ENCODE data around the gene SPPL3.
A peak's percentile ranks its signal among the peaks of the same experiment; 100 is the strongest.

Gene SPPL3

GRCh38 chr12:120720987-120721801, 183.0 kb downstream of the SPPL3 start:
- no peak for DNase-seq (ENCODE audit: low read depth)
- TF ChIP-seq CTCF (IDR thresholded peaks at IDR 0.05; ENCODE audit: low read length, missing control alignments), result no peak
- H3K4me3 ChIP-seq (replicated peaks; ENCODE audit: low read depth, low read length), result no peak overlapping the region

- no peak overlapping the region for H3K4me3 ChIP-seq (replicated peaks; ENCODE audit: low read depth, low read length)
- peak; percentile 83 for DNase-seq (ENCODE audit: low read depth)
- TF ChIP-seq CTCF (IDR thresholded peaks at IDR 0.05; ENCODE audit: low read length, missing control alignments), result no peak
Measured at GRCh38 chr12:120720234-120720986, 183.7 kb downstream of the SPPL3 start.

- H3K4me3 ChIP-seq (replicated peaks; ENCODE audit: low read depth, low read length), result no peak overlapping the region
Measured at GRCh38 chr12:120719496-120720233, 184.5 kb downstream of the SPPL3 start.

GRCh38 chr12:120719072-120719471, 185.1 kb downstream of the SPPL3 start:
- no peak for DNase-seq (ENCODE audit: low read depth)
- no peak overlapping the region for H3K4me3 ChIP-seq (replicated peaks; ENCODE audit: low read depth, low read length)
- no peak for TF ChIP-seq CTCF (IDR thresholded peaks at IDR 0.05; ENCODE audit: low read length, missing control alignments)

More at GRCh38 chr12:120719496-120720233, 184.5 kb downstream of the SPPL3 start:
- TF ChIP-seq CTCF (IDR thresholded peaks at IDR 0.05; ENCODE audit: low read length, missing control alignments), result no peak
- DNase-seq (ENCODE audit: low read depth), result peak; percentile 35

- DNase-seq (ENCODE audit: low read depth), result no peak
- TF ChIP-seq CTCF (IDR thresholded peaks at IDR 0.05; ENCODE audit: low read length, missing control alignments), result no peak
- H3K4me3 ChIP-seq (replicated peaks; ENCODE audit: low read depth, low read length), result no peak overlapping the region
Measured at GRCh38 chr12:120718055-120718454, 186.1 kb downstream of the SPPL3 start.

- TF ChIP-seq CTCF (IDR thresholded peaks at IDR 0.05; ENCODE audit: low read length, missing control alignments), result peak; percentile 88
- DNase-seq (ENCODE audit: low read depth), result peak; percentile 87
- H3K4me3 ChIP-seq (replicated peaks; ENCODE audit: low read depth, low read length), result no peak overlapping the region
Measured at GRCh38 chr12:120713861-120714482, 190.2 kb downstream of the SPPL3 start.

Measured in fibroblast of pulmonary artery (primary cell).